ENCODE results near the gene ARMH3.

Gene ARMH3

DNA sequence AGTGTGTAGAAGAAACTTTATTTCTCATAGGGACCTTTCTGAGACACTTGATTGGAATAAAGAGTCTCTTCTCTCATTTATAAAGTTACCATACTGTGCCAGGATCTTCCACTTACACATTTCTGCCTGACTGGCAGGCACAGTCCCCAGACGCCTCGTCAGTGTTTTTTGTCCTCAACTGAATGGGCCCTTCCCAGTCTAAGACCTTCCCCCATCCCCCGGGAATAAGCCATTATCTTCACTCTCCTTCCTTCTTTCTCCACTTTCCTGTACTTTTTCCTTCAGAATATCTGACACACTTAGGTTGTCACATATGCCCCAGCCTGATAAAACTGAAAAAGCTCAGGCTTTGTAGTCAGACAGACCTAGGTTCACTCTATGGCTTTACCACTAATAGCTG lies 177.1 kb downstream of the ARMH3 start:
- Histone ChIP-seq H3K27me3 (replicated peaks; ENCODE audit: insufficient read depth, low read length) (no peaks in the 10 kb centered on the region), H3K9me3 (replicated peaks; ENCODE audit: insufficient read depth, low read length) (no peaks in the 10 kb centered on the region), H3K9ac (ENCODE audit: low read length) (no peak overlapping the region), H3K79me2 (ENCODE audit: low read length) (no peaks in the 10 kb centered on the region), H3F3A (ENCODE audit: insufficient read depth, low read length) (no peaks in the 10 kb centered on the region), H3K4me3 (ENCODE audit: low read length) (no peak overlapping the region), H2AFZ (ENCODE audit: low read length) (no peak overlapping the region), H3K36me3 (replicated peaks; ENCODE audit: insufficient read depth, low read length) (no peaks in the 10 kb centered on the region), H4K20me1 (ENCODE audit: insufficient read depth, low read length) (no peaks in the 10 kb centered on the region), H3K4me1 (ENCODE audit: low read length) (no peaks in the 10 kb centered on the region), H3K9me2 (replicated peaks; ENCODE audit: insufficient read depth, low read length) (no peaks in the 10 kb centered on the region), H3K4me2 (ENCODE audit: low read depth, low read length) (no peak overlapping the region), H3K27ac (ENCODE audit: low read length) (no peak overlapping the region)
- TF ChIP-seq EZH2 (optimal IDR thresholded peaks at IDR 0.05; ENCODE audit: low read depth, low read length) (no peak), CTCF (IDR thresholded peaks at IDR 0.05; ENCODE audit: low read length) (no peak), EZH2phosphoT487 (IDR thresholded peaks at IDR 0.05; ENCODE audit: low read length) (no peak)
- DNase-seq = no peak

DNA sequence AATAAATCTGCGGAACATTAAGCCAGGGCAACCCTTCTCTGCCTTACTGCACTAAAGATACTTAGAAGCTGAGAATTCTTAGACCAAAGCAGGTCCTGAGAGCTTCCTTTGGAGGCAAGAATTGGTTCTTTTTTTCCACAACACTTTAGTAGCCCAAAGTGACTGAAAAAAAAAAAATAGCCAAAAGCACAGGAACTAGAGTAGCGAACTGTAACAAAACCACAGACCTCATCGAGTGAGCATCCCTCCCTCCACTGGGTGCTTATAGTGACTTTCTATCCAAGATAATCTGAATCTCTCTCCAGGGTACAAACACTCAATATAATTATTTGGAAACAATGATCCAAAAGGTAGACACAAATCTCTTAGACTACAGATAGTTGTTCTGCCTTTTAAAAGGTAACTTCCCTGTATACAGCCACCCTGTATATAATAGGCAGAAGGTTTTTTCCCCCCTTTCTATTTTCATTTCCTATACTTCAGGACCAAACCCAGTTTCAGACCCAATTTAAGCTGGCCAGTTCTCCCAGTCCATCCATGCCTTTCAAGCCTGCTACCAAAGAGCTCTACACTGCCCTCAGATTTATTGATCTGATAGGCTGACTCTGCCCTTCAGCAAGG lies 180.8 kb downstream of the ARMH3 start:
- no peak overlapping the region for H3K27ac ChIP-seq (ENCODE audit: low read length)
- H3K9ac ChIP-seq (ENCODE audit: low read length) = no peak overlapping the region
- no peak for DNase-seq
- no peaks in the 10 kb centered on the region for H3F3A ChIP-seq (ENCODE audit: insufficient read depth, low read length)
- H3K9me3 ChIP-seq (replicated peaks; ENCODE audit: insufficient read depth, low read length) = no peaks in the 10 kb centered on the region
- no peaks in the 10 kb centered on the region for H3K79me2 ChIP-seq (ENCODE audit: low read length)
- no peak overlapping the region for H2AFZ ChIP-seq (ENCODE audit: low read length)
- no peak overlapping the region for H3K4me2 ChIP-seq (ENCODE audit: low read depth, low read length)
- no peaks in the 10 kb centered on the region for H3K27me3 ChIP-seq (replicated peaks; ENCODE audit: insufficient read depth, low read length)
- H3K9me2 ChIP-seq (replicated peaks; ENCODE audit: insufficient read depth, low read length) = no peaks in the 10 kb centered on the region
- TF ChIP-seq EZH2phosphoT487 (IDR thresholded peaks at IDR 0.05; ENCODE audit: low read length) (no peak), CTCF (IDR thresholded peaks at IDR 0.05; ENCODE audit: low read length) (no peak), EZH2 (optimal IDR thresholded peaks at IDR 0.05; ENCODE audit: low read depth, low read length) (no peak)
- H4K20me1 ChIP-seq (ENCODE audit: insufficient read depth, low read length) = no peaks in the 10 kb centered on the region
- H3K36me3 ChIP-seq (replicated peaks; ENCODE audit: insufficient read depth, low read length) = no peaks in the 10 kb centered on the region
- no peaks in the 10 kb centered on the region for H3K4me1 ChIP-seq (ENCODE audit: low read length)
- no peak overlapping the region for H3K4me3 ChIP-seq (ENCODE audit: low read length)

DNA sequence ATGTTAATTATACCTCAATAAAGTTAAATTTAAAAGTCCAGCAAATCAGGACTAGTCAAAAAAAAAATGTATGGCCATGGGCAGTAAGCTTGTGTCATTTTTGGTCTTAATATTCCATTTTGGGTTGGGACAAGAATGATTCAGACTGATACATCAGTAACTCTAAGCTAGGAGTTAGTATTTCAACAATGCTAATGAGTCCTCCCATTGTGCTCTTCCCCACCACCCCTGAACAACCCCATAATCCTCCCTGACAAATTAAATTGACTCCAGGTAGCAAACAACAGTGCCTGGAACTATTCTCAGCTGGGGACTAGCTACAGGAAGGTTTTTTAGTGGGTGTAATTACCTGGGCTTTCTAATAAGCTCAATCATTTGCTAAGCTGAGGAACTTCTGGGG lies 181.7 kb downstream of the ARMH3 start:
- no peak overlapping the region for H3K27ac ChIP-seq (ENCODE audit: low read length)
- no peak overlapping the region for H3K9ac ChIP-seq (ENCODE audit: low read length)
- no peaks in the 10 kb centered on the region for H3K9me3 ChIP-seq (replicated peaks; ENCODE audit: insufficient read depth, low read length)
- H3K4me1 ChIP-seq (ENCODE audit: low read length) = no peaks in the 10 kb centered on the region
- no peaks in the 10 kb centered on the region for H3K36me3 ChIP-seq (replicated peaks; ENCODE audit: insufficient read depth, low read length)
- no peaks in the 10 kb centered on the region for H3K9me2 ChIP-seq (replicated peaks; ENCODE audit: insufficient read depth, low read length)
- DNase-seq = no peak
- H3K4me3 ChIP-seq (ENCODE audit: low read length) = no peak overlapping the region
- no peak overlapping the region for H3K4me2 ChIP-seq (ENCODE audit: low read depth, low read length)
- TF ChIP-seq EZH2phosphoT487 (IDR thresholded peaks at IDR 0.05; ENCODE audit: low read length) (no peak), CTCF (IDR thresholded peaks at IDR 0.05; ENCODE audit: low read length) (no peak), EZH2 (optimal IDR thresholded peaks at IDR 0.05; ENCODE audit: low read depth, low read length) (no peak)
- no peaks in the 10 kb centered on the region for H3K27me3 ChIP-seq (replicated peaks; ENCODE audit: insufficient read depth, low read length)
- H3K79me2 ChIP-seq (ENCODE audit: low read length) = no peaks in the 10 kb centered on the region
- H4K20me1 ChIP-seq (ENCODE audit: insufficient read depth, low read length) = no peaks in the 10 kb centered on the region
- no peaks in the 10 kb centered on the region for H3F3A ChIP-seq (ENCODE audit: insufficient read depth, low read length)
- H2AFZ ChIP-seq (ENCODE audit: low read length) = no peak overlapping the region
